ENCODE results near the gene C1GALT1C1L.

Gene C1GALT1C1L

GRCh38 chr2:43676322-43677050, at the start of gene C1GALT1C1L:
TSS of gene C1GALT1C1L (minus strand) at chr2:43676429. CDS start at chr2:43676322, 107 bp downstream.
- Histone ChIP-seq H3K4me1 (ENCODE audit: insufficient read depth, low read length) (no peaks in the 10 kb centered on the region), H4K20me1 (ENCODE audit: insufficient read depth, low read length) (no peaks in the 10 kb centered on the region), H3K27me3 (ENCODE audit: insufficient read depth, low read length, poor library complexity) (no peaks in the 10 kb centered on the region), H3K4me3 (ENCODE audit: low read depth in 1 of 2, low read length in 2 of 2) (no peak within 1 kb of the TSS), H3K4me2 (ENCODE audit: insufficient read depth, low read length) (no peak within 1 kb of the TSS), H3K9me3 (ENCODE audit: insufficient read depth, low read length, severe bottlenecking) (peaks cover 3% of the 10 kb centered on the region), H3K36me3 (ENCODE audit: insufficient read depth, low read length) (no peaks in the 10 kb centered on the region), H3K9ac (ENCODE audit: low read depth, low read length) (no peak within 1 kb of the TSS), H3K27ac (ENCODE audit: low read length) (no peak within 1 kb of the TSS), H2AFZ (ENCODE audit: low read depth, low read length) (no peak within 1 kb of the TSS), H3K79me2 (ENCODE audit: insufficient read depth, low read length) (no peaks in the 10 kb centered on the region)
- TF ChIP-seq CTCF (IDR thresholded peaks at IDR 0.05; ENCODE audit: borderline replicate concordance, extremely low read depth, low read length, poor library complexity, severe bottlenecking): no peak
- no peak for TF ChIP-seq EZH2 (IDR thresholded peaks at IDR 0.05; ENCODE audit: borderline replicate concordance, low read depth, low read length, severe bottlenecking)
- no peak for DNase-seq
- no peak for ATAC-seq (ENCODE audit: insufficient read depth, low read depth)

- DNase-seq: no peak
- H3K9me3 ChIP-seq (ENCODE audit: insufficient read depth, low read length, severe bottlenecking): no peaks in the 10 kb centered on the region
- no peak overlapping the region for H3K27ac ChIP-seq (ENCODE audit: low read length)
- H3K4me3 ChIP-seq (ENCODE audit: low read depth in 1 of 2, low read length in 2 of 2): no peak overlapping the region
- no peak for ATAC-seq (ENCODE audit: insufficient read depth, low read depth)
- no peak overlapping the region for H2AFZ ChIP-seq (ENCODE audit: low read depth, low read length)
- no peak for TF ChIP-seq EZH2 (IDR thresholded peaks at IDR 0.05; ENCODE audit: borderline replicate concordance, low read depth, low read length, severe bottlenecking)
- TF ChIP-seq CTCF (IDR thresholded peaks at IDR 0.05; ENCODE audit: borderline replicate concordance, extremely low read depth, low read length, poor library complexity, severe bottlenecking): no peak
- H3K36me3 ChIP-seq (ENCODE audit: insufficient read depth, low read length): no peaks in the 10 kb centered on the region
- H3K27me3 ChIP-seq (ENCODE audit: insufficient read depth, low read length, poor library complexity): peaks cover 15% of the 10 kb centered on the region
- no peaks in the 10 kb centered on the region for H3K79me2 ChIP-seq (ENCODE audit: insufficient read depth, low read length)
- no peak overlapping the region for H3K4me2 ChIP-seq (ENCODE audit: insufficient read depth, low read length)
- H3K4me1 ChIP-seq (ENCODE audit: insufficient read depth, low read length): no peaks in the 10 kb centered on the region
- no peak overlapping the region for H3K9ac ChIP-seq (ENCODE audit: low read depth, low read length)
- H4K20me1 ChIP-seq (ENCODE audit: insufficient read depth, low read length): no peaks in the 10 kb centered on the region
These were observed 49.5 kb upstream of the C1GALT1C1L start for GRCh38 chr2:43725711-43726246.

GRCh38 chr2:43724728-43725526, 48.7 kb upstream of the C1GALT1C1L start:
- H3K4me1 ChIP-seq (ENCODE audit: insufficient read depth, low read length): no peaks in the 10 kb centered on the region
- DNase-seq (no peak), ATAC-seq (ENCODE audit: insufficient read depth, low read depth) (no peak)
- H4K20me1 ChIP-seq (ENCODE audit: insufficient read depth, low read length): no peaks in the 10 kb centered on the region
- H3K27me3 ChIP-seq (ENCODE audit: insufficient read depth, low read length, poor library complexity): peaks cover 15% of the 10 kb centered on the region
- no peak overlapping the region for H3K9ac ChIP-seq (ENCODE audit: low read depth, low read length)
- TF ChIP-seq CTCF (IDR thresholded peaks at IDR 0.05; ENCODE audit: borderline replicate concordance, extremely low read depth, low read length, poor library complexity, severe bottlenecking) (no peak), EZH2 (IDR thresholded peaks at IDR 0.05; ENCODE audit: borderline replicate concordance, low read depth, low read length, severe bottlenecking) (no peak)
- H3K36me3 ChIP-seq (ENCODE audit: insufficient read depth, low read length): no peaks in the 10 kb centered on the region
- no peak overlapping the region for H3K4me2 ChIP-seq (ENCODE audit: insufficient read depth, low read length)
- H3K27ac ChIP-seq (ENCODE audit: low read length): no peak overlapping the region
- no peak overlapping the region for H3K4me3 ChIP-seq (ENCODE audit: low read depth in 1 of 2, low read length in 2 of 2)
- no peaks in the 10 kb centered on the region for H3K79me2 ChIP-seq (ENCODE audit: insufficient read depth, low read length)
- no peaks in the 10 kb centered on the region for H3K9me3 ChIP-seq (ENCODE audit: insufficient read depth, low read length, severe bottlenecking)
- H2AFZ ChIP-seq (ENCODE audit: low read depth, low read length): no peak overlapping the region

All from DND-41 (cell line).